Esophagus squamous epithelium (tissue), 4 donors: Measurements from ENCODE around the gene MYH3.

ENCODE experiments used
- POLR2A ChIP-seq, 4 donors: fragments of 450-650 bp; IDR thresholded peaks; one replicate each; pipeline ENCODE4 v1.6.1; 2017; ENCODE audit warnings: antibody characterized with exemption in 4 of 4, mild to moderate bottlenecking in 4 of 4, moderate library complexity in 3 of 4
- TF ChIP-seq, protein P1 (sequence below), 6 experiments: fragments of 450-650 bp in 4 of 6; fragments of 200-600 bp in 2 of 6; sonication (generic) in 2 of 6; IDR thresholded peaks; one replicate each; pipeline ENCODE4 v1.5.1; 2016 to 2019; ENCODE audit warnings: antibody characterized with exemption in 6 of 6, mild to moderate bottlenecking in 4 of 6, moderate library complexity in 4 of 6

DNA sequence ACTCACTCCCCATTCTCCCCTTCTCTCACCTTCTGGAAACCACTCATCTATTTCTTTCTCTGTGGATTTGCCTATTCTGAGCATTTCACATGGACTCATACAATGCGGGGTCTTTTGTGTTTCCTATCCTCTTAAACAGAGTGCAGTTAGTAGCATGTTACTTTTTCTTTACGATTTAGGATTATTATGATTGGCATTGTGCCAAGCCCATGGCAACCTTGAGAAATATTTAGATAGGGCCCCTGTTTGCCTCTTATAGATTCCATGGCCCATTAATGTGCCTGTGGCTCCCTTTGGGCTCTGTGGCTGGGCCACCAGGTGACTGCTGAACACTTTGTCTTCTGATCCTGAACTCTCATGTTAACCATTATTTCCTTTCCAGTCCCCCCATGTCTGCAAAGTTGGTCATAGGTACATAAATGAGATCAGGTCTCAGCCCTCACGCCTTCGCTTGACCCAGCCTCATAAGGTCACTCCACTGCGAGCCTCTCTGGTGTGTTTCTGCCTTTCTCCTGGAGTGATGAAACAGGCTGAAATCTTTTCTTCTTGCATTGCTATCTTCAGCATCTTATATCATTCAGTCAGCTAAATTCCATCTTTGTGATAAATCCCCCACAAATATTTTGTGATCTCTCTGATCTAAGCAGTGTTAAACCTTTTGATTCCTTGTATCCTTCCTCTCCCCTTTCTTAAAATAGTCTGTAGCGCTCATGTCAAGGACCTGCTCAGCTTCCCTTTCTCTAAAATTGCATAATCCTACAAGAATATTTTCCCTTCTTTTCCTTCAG, 44.0 kb downstream of the MYH3 start:
- no peak for TF ChIP-seq POLR2A (IDR thresholded peaks at IDR 0.05)
- TF ChIP-seq, protein P1, sequence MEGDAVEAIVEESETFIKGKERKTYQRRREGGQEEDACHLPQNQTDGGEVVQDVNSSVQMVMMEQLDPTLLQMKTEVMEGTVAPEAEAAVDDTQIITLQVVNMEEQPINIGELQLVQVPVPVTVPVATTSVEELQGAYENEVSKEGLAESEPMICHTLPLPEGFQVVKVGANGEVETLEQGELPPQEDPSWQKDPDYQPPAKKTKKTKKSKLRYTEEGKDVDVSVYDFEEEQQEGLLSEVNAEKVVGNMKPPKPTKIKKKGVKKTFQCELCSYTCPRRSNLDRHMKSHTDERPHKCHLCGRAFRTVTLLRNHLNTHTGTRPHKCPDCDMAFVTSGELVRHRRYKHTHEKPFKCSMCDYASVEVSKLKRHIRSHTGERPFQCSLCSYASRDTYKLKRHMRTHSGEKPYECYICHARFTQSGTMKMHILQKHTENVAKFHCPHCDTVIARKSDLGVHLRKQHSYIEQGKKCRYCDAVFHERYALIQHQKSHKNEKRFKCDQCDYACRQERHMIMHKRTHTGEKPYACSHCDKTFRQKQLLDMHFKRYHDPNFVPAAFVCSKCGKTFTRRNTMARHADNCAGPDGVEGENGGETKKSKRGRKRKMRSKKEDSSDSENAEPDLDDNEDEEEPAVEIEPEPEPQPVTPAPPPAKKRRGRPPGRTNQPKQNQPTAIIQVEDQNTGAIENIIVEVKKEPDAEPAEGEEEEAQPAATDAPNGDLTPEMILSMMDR (IDR thresholded peaks at IDR 0.05), result no peak
